Neural crest cell (in vitro differentiated cells): ENCODE data around the gene COPG2. TPM values are rescaled to one million over a fixed set of nuclear protein-coding genes. Genes with fewer than 3 reads are reported as not detected.
"Not testable (repeated sequence)": the region's sequence is repeated elsewhere in the genome, so short reads cannot be mapped to it uniquely, and the experiment has no call there.

Source experiments
- DNase-seq: peaks from one replicate; pipeline ENCODE4 v3.0.0; 2021; ENCODE audit warnings: low read depth, mixed read lengths, low spot score
- H3K27ac Mint-ChIP-seq: one replicate; pipeline ENCODE4 v1.8.0; 2021; ENCODE audit warnings: mild to moderate bottlenecking, mixed read lengths; ENCODE audit not compliant: unreplicated experiment
- H3K27me3 Mint-ChIP-seq: 2 replicates; pipeline ENCODE4 v1.8.0; 2021; ENCODE audit warnings: low read depth, mild to moderate bottlenecking, mixed read lengths
- H3K36me3 Mint-ChIP-seq: 2 replicates; pipeline ENCODE4 v1.8.0; 2021; ENCODE audit warnings: low read depth, mild to moderate bottlenecking, mixed read lengths
- H3K4me1 Mint-ChIP-seq: 2 replicates; pipeline ENCODE4 v1.8.0; 2021; ENCODE audit warnings: mixed read lengths
- H3K4me3 Mint-ChIP-seq: one replicate; pipeline ENCODE4 v1.8.0; 2021; ENCODE audit warnings: mild to moderate bottlenecking, mixed read lengths
- H3K9me3 Mint-ChIP-seq: 2 replicates; pipeline ENCODE4 v1.8.0; 2021; ENCODE audit warnings: mixed read lengths
- total RNA-seq: library from RNA; stranded (reverse); gene quantifications from 2 replicates; pipeline ENCODE4 v1.2.1, GENCODE V29; 2021
- TF ChIP-seq, protein P1 (sequence below): fragments of 200-600 bp; sonication (generic); conservative IDR thresholded peaks from 2 replicates; pipeline ENCODE4 v1.5.0; 2021; ENCODE audit warnings: antibody characterized with exemption, mild to moderate bottlenecking

The COPG2 gene
- total RNA-seq, 1 donor from 2014 or later, result 62.7 TPM

DNA sequence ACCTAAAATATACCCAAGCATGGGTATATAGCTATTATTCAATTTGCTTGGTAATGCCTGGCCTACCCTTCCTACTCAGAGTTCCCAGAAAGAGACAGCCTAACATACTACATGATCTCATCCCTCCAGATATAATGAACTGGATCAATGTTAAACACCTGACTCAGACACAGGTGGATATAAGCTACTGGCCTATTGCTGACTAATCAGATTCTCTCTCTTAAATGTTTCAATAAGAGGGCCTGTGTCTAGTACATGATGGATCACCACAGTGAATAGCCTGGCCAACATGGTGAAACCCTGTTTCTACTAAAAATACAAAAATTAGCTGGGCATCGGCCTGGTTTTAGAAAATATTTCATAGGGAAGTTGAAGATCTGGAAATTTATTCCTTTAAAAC is 54.1 kb downstream of the COPG2 start:
- Mint-ChIP-seq H3K27ac (no peak overlapping the region), H3K27me3 (no peaks in the 10 kb centered on the region), H3K4me3 (no peak overlapping the region), H3K9me3 (peaks cover 3% of the 10 kb centered on the region), H3K36me3 (peaks cover 45% of the 10 kb centered on the region), H3K4me1 (no peaks in the 10 kb centered on the region)
- TF ChIP-seq, protein P1, sequence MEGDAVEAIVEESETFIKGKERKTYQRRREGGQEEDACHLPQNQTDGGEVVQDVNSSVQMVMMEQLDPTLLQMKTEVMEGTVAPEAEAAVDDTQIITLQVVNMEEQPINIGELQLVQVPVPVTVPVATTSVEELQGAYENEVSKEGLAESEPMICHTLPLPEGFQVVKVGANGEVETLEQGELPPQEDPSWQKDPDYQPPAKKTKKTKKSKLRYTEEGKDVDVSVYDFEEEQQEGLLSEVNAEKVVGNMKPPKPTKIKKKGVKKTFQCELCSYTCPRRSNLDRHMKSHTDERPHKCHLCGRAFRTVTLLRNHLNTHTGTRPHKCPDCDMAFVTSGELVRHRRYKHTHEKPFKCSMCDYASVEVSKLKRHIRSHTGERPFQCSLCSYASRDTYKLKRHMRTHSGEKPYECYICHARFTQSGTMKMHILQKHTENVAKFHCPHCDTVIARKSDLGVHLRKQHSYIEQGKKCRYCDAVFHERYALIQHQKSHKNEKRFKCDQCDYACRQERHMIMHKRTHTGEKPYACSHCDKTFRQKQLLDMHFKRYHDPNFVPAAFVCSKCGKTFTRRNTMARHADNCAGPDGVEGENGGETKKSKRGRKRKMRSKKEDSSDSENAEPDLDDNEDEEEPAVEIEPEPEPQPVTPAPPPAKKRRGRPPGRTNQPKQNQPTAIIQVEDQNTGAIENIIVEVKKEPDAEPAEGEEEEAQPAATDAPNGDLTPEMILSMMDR, result no peak
- DNase-seq, result no peak

DNA sequence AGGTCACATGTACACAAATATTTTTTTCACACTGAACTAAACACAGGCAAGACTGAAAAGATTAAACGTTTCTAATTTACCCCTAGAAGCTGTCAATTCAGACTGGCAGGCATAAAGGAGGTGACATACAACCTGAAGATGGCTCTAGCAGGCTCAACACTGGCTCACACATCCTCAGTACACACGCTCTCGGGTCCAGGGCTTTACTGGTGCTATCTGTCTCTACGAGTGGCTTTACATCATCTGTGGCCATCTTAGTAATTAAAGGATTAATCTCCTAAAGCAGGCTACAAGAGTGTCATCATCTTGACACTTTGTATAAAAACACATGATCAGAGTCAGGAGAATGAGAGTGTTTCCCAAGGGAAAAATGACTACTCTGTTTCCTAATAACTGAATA is 57.3 kb downstream of the COPG2 start:
- H3K27me3 Mint-ChIP-seq, result no peaks in the 10 kb centered on the region
- no peaks in the 10 kb centered on the region for H3K4me1 Mint-ChIP-seq
- no peak for DNase-seq
- H3K36me3 Mint-ChIP-seq, result peaks cover 57% of the 10 kb centered on the region
- TF ChIP-seq, protein P1, result no peak
- no peak overlapping the region for H3K27ac Mint-ChIP-seq
- no peak overlapping the region for H3K4me3 Mint-ChIP-seq
- peaks cover 3% of the 10 kb centered on the region for H3K9me3 Mint-ChIP-seq

DNA sequence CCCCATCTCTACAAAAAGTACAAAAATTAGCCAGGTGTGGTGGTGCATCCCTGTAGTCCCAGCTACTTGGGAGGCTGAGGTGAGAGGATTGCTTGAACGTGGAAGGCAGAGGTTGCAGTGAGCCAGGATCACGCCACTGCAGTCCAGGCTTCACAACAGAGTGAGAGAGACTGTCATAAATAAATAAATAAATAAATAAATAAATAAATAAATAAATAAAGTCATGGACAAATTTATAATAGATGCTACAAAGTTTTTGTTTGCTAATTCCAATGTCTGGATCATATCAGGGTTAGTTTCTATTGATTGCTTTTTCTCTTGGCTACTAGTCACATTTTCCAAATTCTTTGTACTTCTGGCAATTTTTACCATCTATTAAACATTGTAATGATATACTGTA is 61.5 kb downstream of the COPG2 start:
- not testable (repeated sequence) for H3K4me3 Mint-ChIP-seq, H3K4me1 Mint-ChIP-seq, H3K27me3 Mint-ChIP-seq, H3K27ac Mint-ChIP-seq, H3K9me3 Mint-ChIP-seq, DNase-seq
- H3K36me3 Mint-ChIP-seq, result peaks cover 44% of the 10 kb centered on the region

DNA sequence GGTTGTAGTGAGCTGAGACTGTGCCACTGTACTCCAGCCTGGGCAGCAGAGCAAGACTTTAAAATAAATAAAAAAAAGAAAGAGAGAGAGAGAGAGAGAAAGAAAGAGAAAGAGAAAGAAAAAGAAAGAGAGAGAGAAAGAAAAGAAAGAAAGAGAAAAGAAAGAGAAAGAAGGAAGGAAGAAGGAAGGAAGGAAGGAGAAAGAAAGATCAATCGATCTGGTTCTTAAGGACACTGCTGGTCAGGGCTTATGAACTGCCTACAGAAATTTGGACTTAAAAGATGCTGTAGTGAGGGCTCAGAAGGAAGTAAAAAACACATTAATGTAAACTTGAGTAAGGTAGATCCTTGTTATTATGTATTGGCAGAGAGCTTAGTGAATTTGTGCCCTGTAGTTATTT is 62.4 kb downstream of the COPG2 start:
- H3K27me3 Mint-ChIP-seq, result no peaks in the 10 kb centered on the region
- H3K27ac Mint-ChIP-seq, result no peak overlapping the region
- TF ChIP-seq, protein P1, result no peak
- peaks cover 48% of the 10 kb centered on the region for H3K36me3 Mint-ChIP-seq
- peaks cover 6% of the 10 kb centered on the region for H3K9me3 Mint-ChIP-seq
- H3K4me1 Mint-ChIP-seq, result no peaks in the 10 kb centered on the region
- no peak for DNase-seq
- H3K4me3 Mint-ChIP-seq, result no peak overlapping the region

DNA sequence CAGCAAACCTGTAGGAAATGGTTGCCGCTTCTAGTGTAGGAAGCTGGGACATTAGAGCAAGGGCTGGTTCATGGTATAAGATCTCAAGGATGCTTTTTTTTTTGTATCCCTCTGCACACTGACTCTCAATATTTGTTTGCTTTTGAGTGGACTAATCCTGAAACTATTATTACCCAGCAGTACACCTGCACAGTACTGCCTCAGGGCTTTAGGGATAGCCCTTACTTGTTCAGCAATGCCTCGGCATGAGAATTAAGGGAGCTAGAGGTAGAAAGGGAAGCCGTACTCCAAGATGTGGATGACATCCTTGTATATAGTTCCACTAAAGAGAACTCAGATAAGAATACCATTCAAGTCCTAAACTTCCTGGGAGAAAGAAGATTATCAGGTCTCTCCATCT is 70.5 kb downstream of the COPG2 start:
- TF ChIP-seq, protein P1, result no peak
- DNase-seq, result no peak
- H3K4me1 Mint-ChIP-seq, result no peaks in the 10 kb centered on the region
- H3K9me3 Mint-ChIP-seq, result peaks cover 5% of the 10 kb centered on the region
- peaks cover 37% of the 10 kb centered on the region for H3K36me3 Mint-ChIP-seq
- H3K27me3 Mint-ChIP-seq, result no peaks in the 10 kb centered on the region
- H3K4me3 Mint-ChIP-seq, result no peak overlapping the region
- H3K27ac Mint-ChIP-seq, result no peak overlapping the region

DNA sequence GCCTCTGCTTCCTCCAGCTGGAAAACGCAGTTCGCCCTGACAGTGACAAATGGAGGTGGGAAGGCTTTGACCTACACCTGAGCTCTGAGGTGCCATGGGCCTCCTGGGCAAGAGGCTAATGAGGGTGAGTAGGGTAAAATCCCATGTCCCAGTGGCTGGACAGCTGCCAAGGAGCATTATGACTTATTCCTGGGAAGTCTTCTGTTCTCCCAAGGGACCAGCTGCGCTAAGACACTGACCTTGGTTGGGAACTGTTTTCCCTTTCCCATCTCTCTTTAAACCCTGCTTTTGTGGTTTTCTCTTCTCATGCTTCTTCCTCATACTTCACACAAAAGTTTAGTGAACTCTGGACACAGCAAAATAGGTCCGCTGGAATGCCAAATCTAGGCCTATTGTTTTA is 72.6 kb downstream of the COPG2 start:
- peaks cover 3% of the 10 kb centered on the region for H3K9me3 Mint-ChIP-seq
- H3K27me3 Mint-ChIP-seq, result no peaks in the 10 kb centered on the region
- H3K4me1 Mint-ChIP-seq, result no peaks in the 10 kb centered on the region
- no peak overlapping the region for H3K4me3 Mint-ChIP-seq
- no peak for DNase-seq
- TF ChIP-seq, protein P1, result no peak
- no peak overlapping the region for H3K27ac Mint-ChIP-seq
- peaks cover 32% of the 10 kb centered on the region for H3K36me3 Mint-ChIP-seq
